H1 (cell line): ENCODE measurements around the gene P2RX2.

ENCODE experiments used
- JUND ChIP-seq: IDR thresholded peaks from 2 replicates; pipeline ENCODE4 v1.6.1; 2011; ENCODE audit warnings: mild to moderate bottlenecking, improper control_type of control experiment, low read length
- TAF1 ChIP-seq: IDR thresholded peaks from 2 replicates; pipeline ENCODE4 v1.6.1; 2011; ENCODE audit warnings: mild to moderate bottlenecking, low read depth, low read length
- YY1 ChIP-seq: IDR thresholded peaks from 2 replicates; pipeline ENCODE4 v1.6.1; 2011; ENCODE audit warnings: low read depth, mild to moderate bottlenecking, low read length
- TF ChIP-seq, protein P1 (sequence below): IDR thresholded peaks from 2 replicates; pipeline ENCODE4 v1.6.1; 2011; ENCODE audit warnings: low read length, improper control_type of control experiment
- TF ChIP-seq, protein P2 (sequence below), 3 experiments: IDR thresholded peaks; 1 replicate in 2 of 3; 2 replicates in 1 of 3; pipeline versions ENCODE4 v1.5.1 to v1.6.1; 2011; ENCODE audit warnings: low read length in 3 of 3, mild to moderate bottlenecking in 3 of 3, inconsistent platforms in 2 of 3, low read depth in 1 of 3, moderate library complexity in 1 of 3; ENCODE audit not compliant: insufficient read depth in 1 of 3; ENCODE audit errors: control extremely low read depth in 1 of 3
- TF ChIP-seq, protein P3 (sequence below): IDR thresholded peaks from 2 replicates; pipeline ENCODE4 v1.6.1; 2011; ENCODE audit warnings: low read depth, mild to moderate bottlenecking, low read length; ENCODE audit not compliant: insufficient read depth

DNA sequence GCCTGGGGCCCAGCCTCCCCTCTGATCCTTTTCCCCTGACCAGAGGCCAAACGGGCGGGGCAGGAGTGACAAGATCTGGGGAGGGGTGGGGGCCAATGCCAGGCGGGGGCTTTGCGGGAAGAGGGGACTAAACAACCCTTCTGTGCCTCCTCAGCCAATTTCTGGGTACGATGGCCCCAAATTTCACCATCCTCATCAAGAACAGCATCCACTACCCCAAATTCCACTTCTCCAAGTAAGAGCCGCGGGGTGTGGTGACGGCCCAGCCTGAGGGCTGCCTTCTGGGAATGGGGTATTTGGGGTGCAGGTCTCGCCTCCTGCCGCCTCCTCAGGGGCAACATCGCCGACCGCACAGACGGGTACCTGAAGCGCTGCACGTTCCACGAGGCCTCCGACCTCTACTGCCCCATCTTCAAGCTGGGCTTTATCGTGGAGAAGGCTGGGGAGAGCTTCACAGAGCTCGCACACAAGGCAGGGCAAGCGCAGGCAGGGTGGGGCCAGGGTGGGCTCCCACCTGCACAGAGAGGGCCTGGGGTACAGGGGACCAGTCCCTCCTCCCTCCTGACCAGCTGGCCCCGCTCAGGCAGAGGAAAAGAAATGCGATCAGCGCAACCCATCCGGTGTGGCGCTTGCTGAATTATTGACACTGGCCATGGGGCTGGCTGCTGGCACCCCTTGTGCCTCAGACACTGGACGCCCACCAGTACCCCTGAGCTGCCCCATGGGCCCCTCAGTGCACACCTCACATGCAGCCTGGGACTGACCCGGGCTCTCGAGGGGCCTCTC is 1.7 kb downstream of the P2RX2 start:
- TF ChIP-seq YY1, result no peak
- TF ChIP-seq, protein P1, sequence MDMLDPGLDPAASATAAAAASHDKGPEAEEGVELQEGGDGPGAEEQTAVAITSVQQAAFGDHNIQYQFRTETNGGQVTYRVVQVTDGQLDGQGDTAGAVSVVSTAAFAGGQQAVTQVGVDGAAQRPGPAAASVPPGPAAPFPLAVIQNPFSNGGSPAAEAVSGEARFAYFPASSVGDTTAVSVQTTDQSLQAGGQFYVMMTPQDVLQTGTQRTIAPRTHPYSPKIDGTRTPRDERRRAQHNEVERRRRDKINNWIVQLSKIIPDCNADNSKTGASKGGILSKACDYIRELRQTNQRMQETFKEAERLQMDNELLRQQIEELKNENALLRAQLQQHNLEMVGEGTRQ, result no peak
- TF ChIP-seq, protein P2, sequence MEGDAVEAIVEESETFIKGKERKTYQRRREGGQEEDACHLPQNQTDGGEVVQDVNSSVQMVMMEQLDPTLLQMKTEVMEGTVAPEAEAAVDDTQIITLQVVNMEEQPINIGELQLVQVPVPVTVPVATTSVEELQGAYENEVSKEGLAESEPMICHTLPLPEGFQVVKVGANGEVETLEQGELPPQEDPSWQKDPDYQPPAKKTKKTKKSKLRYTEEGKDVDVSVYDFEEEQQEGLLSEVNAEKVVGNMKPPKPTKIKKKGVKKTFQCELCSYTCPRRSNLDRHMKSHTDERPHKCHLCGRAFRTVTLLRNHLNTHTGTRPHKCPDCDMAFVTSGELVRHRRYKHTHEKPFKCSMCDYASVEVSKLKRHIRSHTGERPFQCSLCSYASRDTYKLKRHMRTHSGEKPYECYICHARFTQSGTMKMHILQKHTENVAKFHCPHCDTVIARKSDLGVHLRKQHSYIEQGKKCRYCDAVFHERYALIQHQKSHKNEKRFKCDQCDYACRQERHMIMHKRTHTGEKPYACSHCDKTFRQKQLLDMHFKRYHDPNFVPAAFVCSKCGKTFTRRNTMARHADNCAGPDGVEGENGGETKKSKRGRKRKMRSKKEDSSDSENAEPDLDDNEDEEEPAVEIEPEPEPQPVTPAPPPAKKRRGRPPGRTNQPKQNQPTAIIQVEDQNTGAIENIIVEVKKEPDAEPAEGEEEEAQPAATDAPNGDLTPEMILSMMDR (IDR thresholded peaks at IDR 0.05; ENCODE audit: control extremely low read depth in 1 of 3, insufficient read depth in 1 of 3, low read depth in 1 of 3, low read length in 3 of 3), result no peak
- no peak for TF ChIP-seq JUND
- no peak for TF ChIP-seq TAF1
- TF ChIP-seq, protein P3, sequence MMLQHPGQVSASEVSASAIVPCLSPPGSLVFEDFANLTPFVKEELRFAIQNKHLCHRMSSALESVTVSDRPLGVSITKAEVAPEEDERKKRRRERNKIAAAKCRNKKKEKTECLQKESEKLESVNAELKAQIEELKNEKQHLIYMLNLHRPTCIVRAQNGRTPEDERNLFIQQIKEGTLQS, result no peak
